LNCAP (cell line): ENCODE results near the gene LRBA.

Experiments used
- TF ChIP-seq, protein P1 (sequence below): fragments of 450-650 bp; IDR thresholded peaks from 2 replicates; pipeline ENCODE4 v1.5.1; 2017; ENCODE audit warnings: mild to moderate bottlenecking

The LRBA gene

DNA sequence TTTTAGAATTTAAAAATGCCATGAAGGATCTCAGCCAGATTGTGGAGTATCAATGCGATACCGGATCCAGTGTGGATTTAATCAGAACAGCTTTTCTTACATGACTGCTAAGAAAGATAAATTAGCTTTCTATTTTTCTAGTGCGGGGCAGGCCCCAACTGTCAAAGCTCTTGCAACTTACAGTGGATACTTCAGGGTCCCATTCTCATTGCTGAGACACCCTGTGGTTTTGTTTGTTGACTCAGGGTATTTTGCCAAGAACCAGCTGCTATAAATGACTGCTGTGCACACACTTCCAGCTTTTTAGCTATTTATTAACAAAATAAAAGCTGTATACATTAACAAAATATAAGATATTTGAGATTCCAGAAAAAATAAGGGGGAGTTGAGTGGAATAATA is 770.5 kb downstream of the LRBA start:
- TF ChIP-seq, protein P1, sequence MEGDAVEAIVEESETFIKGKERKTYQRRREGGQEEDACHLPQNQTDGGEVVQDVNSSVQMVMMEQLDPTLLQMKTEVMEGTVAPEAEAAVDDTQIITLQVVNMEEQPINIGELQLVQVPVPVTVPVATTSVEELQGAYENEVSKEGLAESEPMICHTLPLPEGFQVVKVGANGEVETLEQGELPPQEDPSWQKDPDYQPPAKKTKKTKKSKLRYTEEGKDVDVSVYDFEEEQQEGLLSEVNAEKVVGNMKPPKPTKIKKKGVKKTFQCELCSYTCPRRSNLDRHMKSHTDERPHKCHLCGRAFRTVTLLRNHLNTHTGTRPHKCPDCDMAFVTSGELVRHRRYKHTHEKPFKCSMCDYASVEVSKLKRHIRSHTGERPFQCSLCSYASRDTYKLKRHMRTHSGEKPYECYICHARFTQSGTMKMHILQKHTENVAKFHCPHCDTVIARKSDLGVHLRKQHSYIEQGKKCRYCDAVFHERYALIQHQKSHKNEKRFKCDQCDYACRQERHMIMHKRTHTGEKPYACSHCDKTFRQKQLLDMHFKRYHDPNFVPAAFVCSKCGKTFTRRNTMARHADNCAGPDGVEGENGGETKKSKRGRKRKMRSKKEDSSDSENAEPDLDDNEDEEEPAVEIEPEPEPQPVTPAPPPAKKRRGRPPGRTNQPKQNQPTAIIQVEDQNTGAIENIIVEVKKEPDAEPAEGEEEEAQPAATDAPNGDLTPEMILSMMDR, result no peak

DNA sequence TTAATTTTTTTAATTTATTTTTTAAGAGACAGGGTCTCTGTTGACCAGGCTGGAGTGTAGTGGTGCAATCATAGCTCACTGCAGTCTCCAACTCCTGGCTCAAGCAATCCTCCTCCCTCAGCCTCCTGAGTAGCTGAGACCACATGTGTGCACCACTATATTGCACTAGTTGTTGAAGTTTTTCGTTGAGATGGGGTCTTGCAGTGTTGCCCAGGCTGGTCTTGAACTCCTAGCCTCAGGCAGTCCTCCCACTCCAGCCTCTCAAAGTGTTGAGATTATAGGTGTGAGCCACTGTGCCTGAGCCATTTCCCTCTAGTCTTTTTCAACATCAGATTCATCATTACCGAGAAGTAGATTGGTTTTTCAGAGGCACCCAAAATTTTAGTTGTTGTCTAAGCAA is 771.2 kb downstream of the LRBA start:
- TF ChIP-seq, protein P1, result no peak

DNA sequence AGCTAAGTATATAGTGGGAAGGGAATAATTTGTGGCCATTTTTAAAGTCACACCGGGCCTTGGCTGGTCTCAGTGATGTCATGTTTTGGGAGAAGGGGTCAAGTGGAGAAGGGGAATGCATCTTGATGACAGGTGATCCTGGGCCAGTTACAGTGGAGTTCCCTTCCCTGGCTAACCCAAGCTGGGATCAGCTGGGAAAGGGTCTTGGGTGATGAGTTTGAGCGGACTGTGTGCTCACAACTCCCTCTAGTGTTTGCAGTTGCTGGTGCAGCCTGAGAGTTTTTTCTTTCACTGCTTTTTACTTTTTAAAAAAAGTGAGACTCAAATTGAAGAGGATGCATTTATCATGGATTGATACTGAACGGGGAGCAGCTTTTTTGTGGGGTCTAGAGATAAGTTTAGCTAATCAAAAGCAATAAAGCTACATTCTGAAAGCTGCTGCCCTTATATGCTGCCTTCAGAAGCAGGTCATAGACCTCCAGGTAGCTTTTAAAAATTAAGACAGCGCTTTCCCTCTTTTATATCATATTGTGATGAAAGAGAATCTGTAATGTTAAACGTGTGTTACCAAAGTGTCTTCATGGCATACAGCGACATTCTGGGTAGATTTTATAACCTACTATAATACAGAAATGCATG is 772.1 kb downstream of the LRBA start:
- TF ChIP-seq, protein P1, result peak; percentile 88

DNA sequence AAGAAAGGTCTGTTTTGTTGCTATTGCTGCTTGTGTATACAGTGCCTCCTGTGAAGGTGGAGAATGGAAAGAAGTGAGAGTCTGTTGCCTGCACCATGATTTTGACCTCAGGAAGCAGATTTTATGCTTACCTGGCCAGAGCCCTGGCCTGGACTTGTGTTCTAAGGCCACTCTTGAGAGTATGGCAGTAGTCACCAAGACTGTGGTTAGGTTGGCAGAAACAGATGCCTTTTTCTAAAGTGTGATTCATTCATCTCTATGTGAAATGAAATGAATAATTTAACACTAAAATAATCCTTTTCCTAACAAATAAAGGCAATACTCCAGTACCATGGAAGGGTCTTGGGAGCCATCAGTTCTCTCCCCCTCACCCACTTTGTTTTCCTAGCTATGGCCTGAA is 775.1 kb downstream of the LRBA start:
- TF ChIP-seq, protein P1, result no peak

DNA sequence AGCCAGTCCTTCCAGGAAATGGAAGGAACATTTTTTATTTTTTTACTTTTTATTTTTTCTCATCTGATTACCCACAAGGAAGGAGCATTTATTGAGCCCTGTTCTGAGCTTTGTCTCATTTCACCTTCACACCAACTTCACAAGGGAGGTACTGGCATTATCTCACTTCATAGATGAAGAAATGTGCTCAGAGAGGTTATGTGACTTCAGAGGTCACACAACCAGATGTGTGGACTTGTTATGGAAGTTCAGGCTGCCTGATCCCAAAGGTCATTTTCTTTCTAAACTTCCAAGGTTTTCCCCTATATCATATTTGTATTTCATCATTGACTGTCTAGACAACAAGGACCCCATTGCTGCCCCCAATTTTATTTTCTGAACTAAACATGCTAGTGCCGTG is 776.5 kb downstream of the LRBA start:
- TF ChIP-seq, protein P1, result no peak

DNA sequence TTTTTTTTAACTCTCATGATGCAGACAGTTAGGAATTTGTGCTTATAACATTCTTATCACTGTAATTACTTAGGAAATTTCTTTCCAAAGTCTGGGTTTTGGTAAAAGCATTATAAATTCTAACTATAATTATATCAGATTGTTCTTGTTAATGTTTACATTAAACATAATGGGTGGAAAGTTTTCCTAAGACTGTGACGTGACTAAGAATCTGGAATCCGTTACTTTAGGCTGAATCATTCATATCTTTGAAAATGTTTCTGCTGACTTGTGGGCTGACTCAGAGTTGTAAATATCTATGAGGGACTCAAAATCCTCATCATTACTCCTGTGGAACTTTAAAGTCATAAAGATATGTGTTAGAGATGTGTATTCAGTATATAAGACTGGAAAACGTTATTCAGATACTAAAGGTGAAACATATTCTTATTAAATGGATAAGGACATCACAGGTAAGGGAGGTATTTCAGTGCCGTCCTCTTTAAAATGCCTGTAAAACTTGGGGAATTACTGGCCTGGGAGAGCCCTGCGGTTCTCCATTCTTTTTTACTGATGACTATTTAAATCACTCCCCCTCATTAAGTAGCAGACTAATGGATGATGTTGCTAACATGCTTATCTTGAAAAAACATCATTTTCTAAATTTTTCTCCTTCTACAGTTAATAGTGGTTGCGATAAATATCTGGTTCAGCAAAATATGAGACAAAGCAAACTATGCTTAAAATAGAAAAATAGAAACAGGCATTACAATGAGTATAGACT is 777.8 kb downstream of the LRBA start:
- TF ChIP-seq, protein P1, result no peak

DNA sequence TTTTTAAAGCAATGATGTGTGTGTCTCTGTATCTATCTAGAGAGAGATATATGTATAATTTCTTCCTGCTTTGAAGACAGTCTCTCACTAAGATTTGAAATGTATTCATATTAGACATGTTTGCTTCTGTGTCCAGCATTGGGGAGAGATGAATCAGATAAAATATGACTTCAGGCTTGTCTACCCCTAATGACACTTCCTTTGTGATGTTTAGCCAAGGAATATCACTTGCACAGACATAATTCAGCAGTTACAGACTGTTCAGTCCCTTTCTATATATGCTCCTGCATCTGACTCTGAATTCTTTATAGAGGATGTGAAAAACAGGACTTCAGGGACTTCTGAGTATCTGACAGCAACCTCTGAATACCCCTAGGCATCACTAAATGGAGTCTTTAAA is 778.5 kb downstream of the LRBA start:
- TF ChIP-seq, protein P1, result no peak
